Hepatocyte (in vitro differentiated cells): Measurements from ENCODE around the gene FBN1. TPM values are rescaled to one million over a fixed set of nuclear protein-coding genes. Genes with fewer than 3 reads are reported as not detected.

Experiments
- DNase-seq: peaks from one replicate; pipeline ENCODE4 v3.0.0-alpha.2; 2016; ENCODE audit warnings: low spot score
- H2AFZ ChIP-seq: fragments of 200-600 bp; sonication (generic); 2 replicates; pipeline ENCODE4 v1.6.0; 2016; ENCODE audit warnings: antibody characterized with exemption, mild to moderate bottlenecking
- H3K27ac ChIP-seq: fragments of 200-600 bp; sonication (generic); 2 replicates; pipeline ENCODE4 v1.5.1; 2016; ENCODE audit warnings: mild to moderate bottlenecking
- H3K27me3 ChIP-seq: fragments of 200-600 bp; sonication (generic); 2 replicates; pipeline ENCODE4 v1.6.1; 2016
- H3K36me3 ChIP-seq: fragments of 200-600 bp; sonication (generic); replicated peaks from 2 replicates; pipeline ENCODE4 v1.5.1; 2016; ENCODE audit warnings: low read depth; ENCODE audit not compliant: insufficient read depth
- H3K4me1 ChIP-seq: fragments of 200-600 bp; sonication (generic); 2 replicates; pipeline ENCODE4 v1.5.1; 2016; ENCODE audit warnings: mild to moderate bottlenecking, moderate library complexity; ENCODE audit not compliant: insufficient read depth
- H3K4me2 ChIP-seq: fragments of 200-600 bp; sonication (generic); 2 replicates; pipeline ENCODE4 v1.6.0; 2016
- H3K4me3 ChIP-seq: fragments of 200-600 bp; sonication (generic); 2 replicates; pipeline ENCODE4 v1.5.1; 2016; ENCODE audit warnings: mild to moderate bottlenecking
- H3K79me2 ChIP-seq: fragments of 200-600 bp; sonication (generic); 2 replicates; pipeline ENCODE4 v1.6.0; 2017; ENCODE audit warnings: mild to moderate bottlenecking
- H3K9me2 ChIP-seq: fragments of 200-600 bp; sonication (generic); replicated peaks from 2 replicates; pipeline ENCODE4 v1.6.0; 2017; ENCODE audit warnings: mild to moderate bottlenecking; ENCODE audit not compliant: insufficient read depth
- H3K9me3 ChIP-seq: fragments of 200-600 bp; sonication (generic); 2 replicates; pipeline ENCODE4 v1.5.1; 2016; ENCODE audit warnings: low read depth, mild to moderate bottlenecking
- H4K20me1 ChIP-seq: fragments of 200-600 bp; sonication (generic); 2 replicates; pipeline ENCODE4 v1.6.0; 2016; ENCODE audit warnings: mild to moderate bottlenecking; ENCODE audit not compliant: insufficient read depth, poor library complexity, severe bottlenecking
- CTCF ChIP-seq: fragments of 200-600 bp; sonication (generic); IDR thresholded peaks from 2 replicates; pipeline ENCODE4 v1.5.1; 2016; ENCODE audit warnings: antibody characterized with exemption, mild to moderate bottlenecking; ENCODE audit not compliant: poor library complexity
- EZH2 ChIP-seq: fragments of 200-600 bp; sonication (generic); IDR thresholded peaks from 2 replicates; pipeline ENCODE4 v1.6.1; 2016; ENCODE audit warnings: antibody characterized with exemption, mild to moderate bottlenecking, borderline replicate concordance
- EZH2phosphoT487 ChIP-seq: fragments of 200-600 bp; sonication (generic); IDR thresholded peaks from one replicate; pipeline ENCODE4 v1.6.1; 2018; ENCODE audit warnings: antibody characterized with exemption, mild to moderate bottlenecking, low read depth, moderate library complexity; ENCODE audit not compliant: unreplicated experiment, severe bottlenecking
- WGBS: methylation state at CpG from one replicate; pipeline ENCODE4 v1.1.6; 2016; ENCODE audit warnings: low lambda C conversion rate; ENCODE audit errors: missing lambda C conversion rate; 5-methylcytosine and 5-hydroxymethylcytosine counted together
- polyA plus RNA-seq: library from polyadenylated mRNA; unstranded; fragments of >200 nt; fragmentation: Nextera tagmentation; extraction: Ambion mirVana; gene quantifications from 2 replicates; pipeline ENCODE4 v1.2.1, GENCODE V29; 2016
- total RNA-seq: library from RNA; depleted of rRNA; stranded (reverse); fragments of >200 nt; gene quantifications from 2 replicates; pipeline ENCODE4 v1.2.3, GENCODE V29; 2014

FBN1 gene
- total and polyA plus RNA-seq, 2 experiments from 2014 or later, result 76.6 to 199 TPM

- TF ChIP-seq CTCF (no peak), EZH2 (no peak), EZH2phosphoT487 (no peak)
- no peaks in the 10 kb centered on the region for H3K9me3 ChIP-seq
- no peak overlapping the region for H3K27ac ChIP-seq
- WGBS, result 85% methylated on average over 4 of the region's 4 CpGs
- H3K4me1 ChIP-seq, result peaks cover 6% of the 10 kb centered on the region
- H3K4me2 ChIP-seq, result no peak overlapping the region
- H3K9me2 ChIP-seq, result no peaks in the 10 kb centered on the region
- H2AFZ ChIP-seq, result no peak overlapping the region
- H3K36me3 ChIP-seq, result no peaks in the 10 kb centered on the region
- H4K20me1 ChIP-seq, result no peaks in the 10 kb centered on the region
- no peaks in the 10 kb centered on the region for H3K27me3 ChIP-seq
- H3K4me3 ChIP-seq, result no peak overlapping the region
- no peaks in the 10 kb centered on the region for H3K79me2 ChIP-seq
- no peak for DNase-seq
Measured at GRCh38 chr15:48683991-48684765, 38.7 kb upstream of the FBN1 start.

DNA sequence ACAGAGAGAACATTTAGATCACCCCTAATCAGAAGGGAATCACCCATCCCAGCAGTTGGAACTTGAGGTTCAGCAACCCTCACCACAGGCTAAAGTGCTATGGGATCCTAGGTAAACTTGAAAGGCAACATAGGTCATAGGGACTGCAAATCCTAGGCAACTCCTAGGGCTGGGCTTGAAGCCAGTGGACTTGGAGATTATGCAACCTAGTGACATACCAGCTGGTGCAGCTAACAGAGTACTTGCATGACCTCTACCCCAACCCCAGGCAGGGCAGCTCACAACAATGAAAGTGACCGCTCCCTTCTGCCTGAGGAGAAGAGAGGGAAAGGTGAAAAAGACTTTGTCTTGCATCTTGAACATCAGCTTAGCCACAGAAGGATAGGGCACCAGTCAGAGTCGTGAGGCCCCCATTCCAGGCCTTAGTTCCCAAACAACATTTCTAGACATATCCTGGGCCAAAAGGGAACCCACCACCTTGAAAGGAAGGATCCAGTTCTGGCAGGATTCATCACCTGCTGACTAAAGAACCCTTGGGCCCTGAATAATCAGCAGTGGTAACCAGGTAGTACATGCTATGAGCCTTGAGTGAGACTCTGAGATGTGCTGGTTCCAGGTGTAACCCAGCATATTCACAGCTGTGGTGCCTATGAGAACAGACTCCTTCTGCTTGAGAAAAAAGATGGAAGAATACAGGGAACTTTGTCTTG lies 37.6 kb upstream of the FBN1 start:
- H3K4me3 ChIP-seq, result no peak overlapping the region
- DNase-seq, result peak; percentile 43
- no peak overlapping the region for H2AFZ ChIP-seq
- H3K36me3 ChIP-seq, result no peaks in the 10 kb centered on the region
- H3K4me2 ChIP-seq, result no peak overlapping the region
- no peaks in the 10 kb centered on the region for H3K9me3 ChIP-seq
- TF ChIP-seq EZH2 (no peak), CTCF (no peak), EZH2phosphoT487 (no peak)
- no peaks in the 10 kb centered on the region for H3K79me2 ChIP-seq
- no peaks in the 10 kb centered on the region for H3K27me3 ChIP-seq
- no peak overlapping the region for H3K27ac ChIP-seq
- peaks cover 6% of the 10 kb centered on the region for H3K4me1 ChIP-seq
- H4K20me1 ChIP-seq, result no peaks in the 10 kb centered on the region
- H3K9me2 ChIP-seq, result no peaks in the 10 kb centered on the region
- 93% methylated on average over 2 of the region's 2 CpGs for WGBS

DNA sequence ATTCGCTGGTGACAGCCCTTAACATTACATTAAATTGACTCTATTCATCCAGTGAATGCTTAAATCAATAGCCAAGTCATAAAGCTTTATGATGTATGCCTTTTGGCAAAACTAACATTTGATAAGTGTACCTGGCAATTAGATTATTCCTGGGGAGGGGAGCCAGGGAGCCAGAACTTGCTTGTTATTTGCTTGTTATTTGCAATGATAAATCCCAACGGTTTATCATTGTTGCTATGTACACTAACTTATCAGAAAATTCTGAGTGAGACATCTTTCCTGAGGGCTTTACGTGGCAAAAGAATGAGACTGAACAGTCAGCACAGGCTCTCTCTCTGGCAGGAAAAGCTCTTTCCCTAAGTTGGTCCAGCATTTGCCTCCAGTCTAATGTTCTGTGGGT lies 35.8 kb upstream of the FBN1 start:
- WGBS, result 43% methylated on average over 3 of the region's 3 CpGs
- no peak overlapping the region for H3K27ac ChIP-seq
- DNase-seq, result peak; percentile 21
- no peaks in the 10 kb centered on the region for H4K20me1 ChIP-seq
- H3K27me3 ChIP-seq, result no peaks in the 10 kb centered on the region
- no peak overlapping the region for H3K4me3 ChIP-seq
- H3K4me2 ChIP-seq, result no peak overlapping the region
- no peaks in the 10 kb centered on the region for H3K9me2 ChIP-seq
- H3K9me3 ChIP-seq, result no peaks in the 10 kb centered on the region
- no peaks in the 10 kb centered on the region for H3K79me2 ChIP-seq
- H2AFZ ChIP-seq, result no peak overlapping the region
- no peaks in the 10 kb centered on the region for H3K36me3 ChIP-seq
- TF ChIP-seq CTCF (no peak), EZH2 (no peak), EZH2phosphoT487 (no peak)
- H3K4me1 ChIP-seq, result peaks cover 6% of the 10 kb centered on the region
